DMS 273 (cell line): ENCODE results near the gene TNFRSF6B.
"Not testable (repeated sequence)": the region's sequence is repeated elsewhere in the genome, so short reads cannot be mapped to it uniquely, and the experiment has no call there.

Experiments used
- DNase-seq: peaks from one replicate; lab custom pipeline; 2025; ENCODE audit not compliant: unreplicated experiment; lab: John Stamatoyannopoulos, UW

The TNFRSF6B gene

GRCh38 chr20:63696628-63697356, at the start of gene TNFRSF6B:
TSS of gene TNFRSF6B (plus strand) at chr20:63696652. CDS start at chr20:63696768, 116 bp downstream.
- DNase-seq: peak; percentile 64

GRCh38 chr20:63648190-63648589, 48.3 kb upstream of the TNFRSF6B start:
- DNase-seq: no peak

- DNase-seq: no peak
These were observed 47.4 kb upstream of the TNFRSF6B start for GRCh38 chr20:63648895-63649589.

GRCh38 chr20:63650486-63650885, 46.0 kb upstream of the TNFRSF6B start:
- DNase-seq: not testable (repeated sequence)

- DNase-seq: no peak
These were observed 44.6 kb upstream of the TNFRSF6B start for GRCh38 chr20:63651942-63652191.

GRCh38 chr20:63652192-63652980, 44.1 kb upstream of the TNFRSF6B start:
- DNase-seq: peak; percentile 70

GRCh38 chr20:63653041-63653973, 43.1 kb upstream of the TNFRSF6B start, which contains the start of gene STMN3:
TSS of gene STMN3 (minus strand) at chr20:63653424. CDS start at chr20:63653345, 79 bp downstream.
- peak; percentile 89 for DNase-seq

GRCh38 chr20:63653974-63654668, 42.3 kb upstream of the TNFRSF6B start:
- DNase-seq: no peak

- DNase-seq: no peak
These were observed 41.2 kb upstream of the TNFRSF6B start for GRCh38 chr20:63655249-63655648.

- DNase-seq: no peak
These were observed 40.0 kb upstream of the TNFRSF6B start for GRCh38 chr20:63656451-63656850.

GRCh38 chr20:63657260-63657936, 39.1 kb upstream of the TNFRSF6B start:
- peak; percentile 74 for DNase-seq

- peak; percentile 96 for DNase-seq
These were observed 38.3 kb upstream of the TNFRSF6B start, which contains the start of gene RTEL1 for GRCh38 chr20:63657937-63658748. TSS of gene RTEL1 (plus strand) at chr20:63658312. CDS start at chr20:63659403, 1,091 bp downstream.

GRCh38 chr20:63658749-63659187, 37.7 kb upstream of the TNFRSF6B start:
- DNase-seq: no peak

GRCh38 chr20:63659370-63659769, 37.1 kb upstream of the TNFRSF6B start:
- DNase-seq: no peak

- not testable (repeated sequence) for DNase-seq
These were observed 36.3 kb upstream of the TNFRSF6B start for GRCh38 chr20:63660174-63660573.

GRCh38 chr20:63660622-63661021, 35.8 kb upstream of the TNFRSF6B start:
- no peak for DNase-seq

GRCh38 chr20:63661108-63661507, 35.3 kb upstream of the TNFRSF6B start:
- DNase-seq: no peak
